ENCODE data around the gene ROBO2.

ROBO2 gene

DNA sequence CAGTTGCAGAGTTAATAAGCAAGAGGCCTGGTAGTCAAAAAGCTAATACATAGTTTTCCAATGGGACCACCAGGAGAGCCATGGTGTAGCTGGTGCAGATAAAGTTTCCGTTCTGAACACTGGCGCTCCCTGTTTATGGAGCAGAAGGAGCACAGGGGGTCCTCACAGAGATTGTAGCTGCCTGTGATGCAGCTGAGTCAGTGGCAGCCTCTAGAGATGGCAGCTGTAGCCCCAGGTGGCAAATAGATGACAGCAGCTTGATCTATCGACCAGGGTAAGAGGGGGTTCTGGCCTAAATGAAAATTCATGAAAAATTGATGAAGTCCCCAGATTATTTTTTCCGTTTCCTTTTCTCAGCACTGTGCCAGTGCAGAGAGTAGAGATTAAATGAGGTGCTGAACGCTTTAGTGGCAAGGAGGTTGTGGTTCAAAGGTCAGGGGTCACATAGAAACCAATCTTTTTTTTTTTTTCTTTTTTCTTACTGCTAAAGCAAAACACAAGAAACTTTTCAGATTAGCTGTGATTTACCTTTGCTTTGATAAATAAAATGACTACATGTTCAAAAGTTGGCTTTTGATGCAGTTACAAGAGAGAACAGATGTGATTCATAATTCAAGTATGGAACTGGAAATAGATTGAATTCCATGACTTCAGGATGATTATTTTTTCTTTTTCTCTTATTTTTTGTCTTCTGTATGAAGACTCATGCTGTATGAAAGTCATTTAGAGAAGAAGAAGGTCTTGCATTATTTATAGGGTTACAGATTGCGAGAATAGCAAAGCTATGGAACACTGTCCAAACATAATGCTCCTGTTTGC is 63.3 kb downstream of the ROBO2 start:
- DNase-seq (ENCODE audit: low spot score) = no peak

DNA sequence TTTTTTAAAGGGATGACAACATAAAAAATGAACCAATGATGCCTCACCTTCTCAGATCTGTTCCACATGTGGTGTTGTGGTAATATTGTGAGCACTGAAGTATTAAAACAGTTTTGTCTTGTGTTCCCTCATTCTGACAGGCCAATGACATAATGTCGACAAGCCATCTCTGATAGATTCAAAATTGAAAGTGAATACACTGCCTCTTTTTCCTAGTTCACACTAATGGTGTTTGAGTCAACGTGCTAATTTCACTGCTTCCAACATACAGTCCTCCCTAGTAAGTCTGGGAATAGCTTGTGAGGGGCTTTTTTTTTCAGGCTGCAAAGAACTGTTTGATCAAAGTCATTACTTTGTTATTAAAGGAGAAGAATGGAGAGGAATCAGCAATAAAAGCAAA is 82.8 kb downstream of the ROBO2 start:
- DNase-seq (ENCODE audit: low spot score) = no peak

DNA sequence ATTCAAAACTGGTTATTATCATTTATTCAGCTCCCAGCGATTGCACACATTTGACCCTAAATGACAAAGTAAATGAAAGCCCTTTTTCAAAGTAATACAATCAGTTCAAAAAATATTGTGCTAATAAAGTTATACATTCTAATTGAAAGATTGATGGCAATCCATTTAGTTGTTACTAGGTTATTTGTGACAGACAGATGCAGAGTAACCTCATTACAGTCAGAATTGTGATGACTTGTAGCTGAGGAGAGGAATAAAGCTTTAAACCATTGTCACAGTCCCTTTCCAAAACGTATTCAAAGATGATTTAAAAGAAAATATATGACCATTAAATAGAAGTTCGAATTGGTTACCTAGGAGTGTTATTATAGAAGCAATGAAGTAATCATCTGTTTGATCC is 86.1 kb downstream of the ROBO2 start:
- DNase-seq (ENCODE audit: low spot score) = no peak

DNA sequence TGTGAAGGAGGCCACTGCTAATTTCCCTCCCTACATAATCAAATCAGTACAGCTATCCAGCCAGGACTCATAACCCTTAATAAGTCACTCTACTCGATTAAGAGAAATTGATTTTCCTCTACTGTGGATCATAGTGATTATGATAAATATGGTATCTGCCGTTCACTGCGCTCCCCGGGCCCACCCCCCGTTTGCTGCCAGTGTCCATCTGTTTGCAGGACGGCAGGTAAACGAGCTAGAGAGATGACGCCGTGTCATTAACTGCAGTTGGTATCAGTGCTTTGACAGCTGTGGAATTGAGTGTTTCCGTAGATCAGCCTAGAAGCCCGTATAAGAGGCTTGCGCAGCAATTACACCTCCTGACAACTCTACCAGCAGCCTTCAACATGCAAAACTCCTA is 94.9 kb downstream of the ROBO2 start:
- no peak for DNase-seq (ENCODE audit: low spot score)

DNA sequence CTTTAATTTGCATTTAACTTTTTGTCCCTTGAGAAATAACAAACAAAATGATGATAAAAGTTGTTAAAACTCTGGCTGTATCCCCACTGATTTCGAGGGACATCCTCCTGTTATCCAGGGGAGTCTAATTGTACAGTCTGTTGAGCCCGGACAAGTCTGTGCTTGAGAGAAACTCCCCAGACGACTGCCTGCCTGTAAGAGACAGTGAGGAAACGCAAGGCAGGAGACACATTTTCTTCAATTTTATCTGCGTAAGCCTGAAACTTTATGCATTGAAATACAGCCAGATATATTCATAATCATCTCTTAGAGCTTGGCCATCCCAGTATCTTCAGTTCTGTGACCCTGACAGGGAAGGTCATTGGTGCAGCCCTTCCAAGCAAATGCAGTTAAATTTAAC is 97.7 kb downstream of the ROBO2 start:
- no peak for DNase-seq (ENCODE audit: low spot score)

DNA sequence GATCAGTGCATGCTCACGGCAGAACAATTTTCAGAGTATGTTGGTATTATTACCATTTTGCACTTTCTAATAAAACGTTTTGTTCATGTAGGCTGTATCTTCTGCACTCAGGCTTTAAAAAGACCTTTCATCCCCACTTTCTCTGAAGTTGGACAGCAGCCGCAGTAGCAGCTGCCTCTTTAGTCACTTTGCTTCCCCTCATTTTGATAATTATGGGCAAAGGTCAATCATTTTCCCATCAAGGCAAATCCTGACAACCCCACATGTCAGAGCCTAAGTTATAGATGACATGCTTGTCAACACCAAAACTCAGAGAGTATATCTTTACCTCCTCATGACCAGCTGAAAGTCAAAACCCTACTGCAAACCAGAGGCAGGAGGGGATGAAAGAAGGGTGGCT is 99.7 kb downstream of the ROBO2 start:
- DNase-seq (ENCODE audit: low spot score) = no peak

DNA sequence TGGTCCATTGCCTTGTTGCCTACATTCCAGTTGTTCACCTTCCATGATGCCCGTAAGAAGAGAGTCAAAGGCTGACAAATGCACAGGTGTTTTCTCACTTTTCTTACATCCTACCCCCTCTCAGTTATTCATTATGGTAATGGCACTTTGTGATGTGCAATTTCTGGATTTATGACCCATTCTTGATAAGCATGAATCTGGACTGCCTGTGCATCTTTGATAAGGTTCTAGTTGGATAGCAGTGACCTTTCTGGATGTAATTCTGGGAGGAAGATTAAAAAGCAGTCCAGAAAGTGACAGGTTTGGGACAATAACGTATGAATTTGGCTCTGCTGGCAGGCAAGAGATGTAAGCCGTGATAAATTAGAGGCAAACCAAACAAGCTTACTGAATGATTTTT is 101.5 kb downstream of the ROBO2 start:
- no peak for DNase-seq (ENCODE audit: low spot score)

DNA sequence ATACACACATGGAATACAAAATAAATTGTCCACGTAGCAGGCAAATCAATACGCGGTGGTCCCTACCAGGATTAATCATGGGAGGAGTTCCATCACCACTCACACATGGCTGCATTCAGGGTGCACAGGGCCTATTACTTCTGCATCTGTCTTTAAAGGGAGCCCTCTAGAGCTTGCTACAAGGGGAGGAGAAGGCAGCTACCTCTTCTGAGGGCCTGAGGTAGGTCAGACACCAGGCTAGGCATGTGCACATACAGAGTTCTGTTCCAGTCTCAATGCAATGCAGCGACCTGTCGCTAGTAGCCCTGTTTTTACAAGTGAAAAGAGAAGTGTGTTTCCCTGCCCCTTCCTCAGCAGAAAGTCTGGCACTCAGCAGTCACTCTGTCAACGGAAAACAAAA is 102.7 kb downstream of the ROBO2 start:
- DNase-seq (ENCODE audit: low spot score) = no peak

DNA sequence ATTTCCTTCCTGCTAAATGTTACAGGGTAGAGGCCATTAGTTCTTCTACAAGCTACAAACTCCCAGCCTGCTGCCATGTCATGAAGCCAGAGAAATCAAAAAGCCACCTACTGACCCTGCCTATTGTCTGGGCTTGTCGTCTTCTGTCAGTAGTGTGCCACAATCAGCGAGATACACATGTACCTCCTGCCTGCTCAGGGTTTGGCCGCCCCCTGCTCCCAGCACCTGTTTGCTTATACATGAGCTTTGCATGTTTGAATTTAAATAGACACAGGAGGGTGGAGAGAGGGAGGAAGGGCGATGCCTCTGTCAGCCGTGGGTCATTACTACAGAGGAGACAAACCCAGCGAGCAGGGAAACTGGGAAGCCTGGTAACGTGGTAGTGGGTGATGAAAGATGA is 106.1 kb downstream of the ROBO2 start:
- DNase-seq (ENCODE audit: low spot score) = no peak

DNA sequence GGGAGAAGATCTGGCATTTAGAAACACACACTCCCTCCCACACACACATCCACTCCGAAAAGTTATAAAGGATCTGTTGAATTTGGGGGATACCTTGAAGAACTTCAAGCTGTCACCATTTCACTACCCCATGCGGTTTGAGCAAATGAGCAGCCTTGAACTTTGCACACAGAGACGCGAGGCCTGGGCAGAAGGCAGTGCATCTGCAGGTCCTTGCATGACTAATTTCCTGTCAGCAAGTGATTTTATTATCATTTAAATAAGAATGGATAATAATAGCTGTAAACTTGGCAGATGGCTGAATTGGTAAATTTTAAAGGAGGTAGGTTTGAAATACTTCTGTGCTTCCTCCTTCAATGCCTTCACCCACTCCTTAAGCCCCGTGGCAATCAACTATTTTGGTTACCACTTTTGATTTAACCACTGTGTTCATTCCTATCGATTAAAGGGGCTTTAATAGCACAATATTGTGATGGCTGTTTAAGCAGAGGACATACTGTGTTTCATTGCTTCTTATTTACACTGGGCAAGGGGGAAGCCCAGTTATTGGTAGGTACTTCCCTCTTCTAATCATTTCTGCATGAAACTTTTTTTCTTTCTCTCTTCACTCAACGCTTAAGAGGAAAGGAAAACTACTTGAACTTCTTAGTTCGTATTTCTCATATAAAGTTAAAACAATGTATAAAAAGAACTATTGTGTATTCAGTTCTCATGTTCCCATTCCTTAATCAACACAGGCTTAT is 108.1 kb downstream of the ROBO2 start:
- no peak for DNase-seq (ENCODE audit: low spot score)

DNA sequence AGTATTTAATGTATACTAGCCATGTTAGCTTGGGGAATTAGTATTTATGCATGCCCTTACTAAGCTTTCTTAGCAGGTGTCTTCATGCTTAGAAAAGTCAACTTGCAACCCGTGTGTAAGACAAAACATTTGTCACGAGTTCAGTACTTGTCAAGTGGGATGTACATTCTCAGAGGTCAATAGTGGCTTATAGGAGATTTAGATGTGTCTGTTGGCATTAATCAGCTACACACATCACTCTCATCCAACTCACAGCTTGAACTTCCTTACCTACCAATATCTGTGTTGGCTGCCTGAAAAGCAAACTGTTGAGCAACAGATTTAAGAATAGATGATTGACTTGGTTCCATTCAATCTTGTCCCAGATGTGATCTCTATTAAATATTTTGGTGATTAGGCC is 109.5 kb downstream of the ROBO2 start:
- no peak for DNase-seq (ENCODE audit: low spot score)

DNA sequence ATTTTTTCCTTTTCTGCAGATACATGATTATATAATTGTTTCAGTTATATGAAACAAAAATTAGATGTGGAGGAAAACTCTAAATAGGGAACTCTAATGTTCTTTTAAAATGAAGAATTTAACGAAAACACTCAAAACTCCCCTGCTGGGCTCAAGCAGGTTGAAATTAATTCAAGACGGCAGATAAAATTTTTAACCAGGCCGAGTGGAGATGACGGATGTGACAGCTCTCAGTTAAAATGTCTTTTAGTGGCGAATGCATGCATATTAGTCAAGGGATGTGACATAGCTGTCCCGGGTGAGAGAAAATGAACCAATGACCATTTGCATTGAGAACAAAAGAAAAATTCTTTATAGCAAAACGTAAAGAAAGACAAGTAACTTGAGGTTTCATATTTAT is 110.1 kb downstream of the ROBO2 start:
- no peak for DNase-seq (ENCODE audit: low spot score)

DNA sequence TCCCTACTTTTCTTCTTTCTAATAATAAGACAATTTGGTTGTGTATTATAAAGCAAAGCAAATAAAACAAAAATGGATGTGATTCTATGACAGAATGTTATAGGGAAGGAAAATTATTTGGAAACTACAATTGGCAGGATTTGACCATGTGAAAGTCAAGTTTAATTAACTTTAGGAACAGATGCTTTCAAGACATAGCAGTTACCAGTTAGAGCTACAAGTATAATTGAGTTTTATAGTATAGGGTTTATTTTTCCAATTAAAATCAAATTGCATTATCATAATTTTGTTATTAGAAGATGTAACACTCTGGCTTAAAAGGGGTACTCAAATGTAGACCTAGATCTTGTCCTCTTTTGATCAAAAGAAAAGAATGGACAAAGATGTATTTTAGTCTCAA is 110.9 kb downstream of the ROBO2 start:
- DNase-seq (ENCODE audit: low spot score) = no peak

DNA sequence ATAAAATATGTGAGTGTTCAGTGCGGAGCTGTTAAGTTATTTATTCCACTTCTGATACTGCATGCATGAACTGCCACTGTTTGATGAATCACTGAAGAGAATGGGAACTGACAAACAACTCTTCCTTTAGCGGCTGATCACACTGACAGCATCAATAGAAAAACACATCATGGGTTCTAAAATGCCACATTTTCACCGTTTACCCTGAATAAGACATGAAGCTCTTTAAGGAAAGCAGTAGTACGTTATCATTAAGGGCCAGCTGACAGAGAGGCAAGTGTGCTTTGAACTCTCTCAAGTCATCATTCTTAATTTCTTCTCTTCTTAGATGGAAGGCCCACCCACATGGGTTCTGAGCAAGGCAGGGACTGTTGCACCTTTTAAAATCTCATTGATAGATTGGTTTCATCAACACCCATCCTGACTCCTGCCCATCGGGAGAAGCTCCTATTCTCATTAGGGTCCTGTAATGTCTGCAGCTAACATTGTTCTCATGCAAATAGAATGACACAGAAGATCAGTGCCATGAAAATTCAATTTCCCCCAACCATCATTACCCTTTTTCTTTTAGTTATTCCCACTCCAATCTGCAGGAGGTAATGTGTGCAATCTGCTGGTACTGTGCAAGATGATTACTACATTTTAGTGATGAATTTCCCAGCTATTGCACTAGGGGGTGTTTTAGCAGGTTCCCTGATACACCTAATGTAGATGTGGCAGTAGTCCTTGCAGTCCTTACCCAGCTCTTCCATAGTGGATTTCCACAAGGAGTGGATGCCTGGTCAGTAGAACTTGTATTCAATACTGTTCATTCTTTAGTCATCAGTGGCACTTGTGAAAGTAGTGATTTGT is 119.1 kb downstream of the ROBO2 start:
- DNase-seq (ENCODE audit: low spot score) = no peak

DNA sequence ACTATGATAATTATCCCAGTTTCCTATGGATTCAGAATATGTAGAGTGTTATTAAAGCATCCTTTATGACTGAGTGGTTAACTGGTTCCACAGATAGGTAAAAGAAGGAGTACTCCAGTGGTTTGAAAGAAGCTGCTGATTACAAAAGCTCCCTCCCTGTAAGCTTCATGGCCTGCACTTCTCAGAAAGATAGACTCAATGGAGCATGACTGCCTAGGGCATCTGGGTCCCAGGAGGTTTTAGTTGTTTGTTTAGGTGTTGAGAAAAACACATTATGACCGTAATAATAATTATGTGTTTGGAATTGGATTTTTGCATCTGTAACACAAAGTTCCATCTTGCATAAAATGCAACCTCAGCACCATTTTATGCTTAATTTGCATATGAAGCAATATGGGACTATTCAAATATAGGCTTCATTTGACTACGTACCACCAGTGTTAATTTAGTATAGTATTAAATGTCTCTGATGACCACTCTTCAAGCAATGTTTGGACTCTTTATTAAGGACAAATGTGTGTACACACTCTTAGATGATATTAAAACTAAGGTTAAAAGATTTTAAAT is 121.1 kb downstream of the ROBO2 start:
- DNase-seq (ENCODE audit: low spot score) = no peak

DNA sequence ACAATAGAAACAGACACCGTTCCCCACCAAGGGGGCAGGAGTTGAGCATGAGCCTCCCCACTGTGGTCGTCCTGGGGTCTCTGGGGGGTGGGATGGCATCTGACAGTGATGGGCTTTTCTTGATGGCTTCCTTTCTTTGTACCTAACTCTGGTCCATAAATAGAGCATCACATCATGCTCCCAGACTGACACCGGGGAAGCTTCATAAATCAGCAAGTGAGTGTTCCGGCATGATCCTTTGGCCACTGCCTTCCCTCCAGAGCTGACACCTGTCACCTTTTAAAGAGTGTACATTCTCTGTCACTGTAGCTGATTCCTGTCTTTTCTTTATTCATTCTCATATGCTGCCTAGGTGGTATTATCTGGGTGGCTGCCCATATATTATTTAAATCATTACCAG is 129.9 kb downstream of the ROBO2 start:
- DNase-seq (ENCODE audit: low spot score) = no peak

DNA sequence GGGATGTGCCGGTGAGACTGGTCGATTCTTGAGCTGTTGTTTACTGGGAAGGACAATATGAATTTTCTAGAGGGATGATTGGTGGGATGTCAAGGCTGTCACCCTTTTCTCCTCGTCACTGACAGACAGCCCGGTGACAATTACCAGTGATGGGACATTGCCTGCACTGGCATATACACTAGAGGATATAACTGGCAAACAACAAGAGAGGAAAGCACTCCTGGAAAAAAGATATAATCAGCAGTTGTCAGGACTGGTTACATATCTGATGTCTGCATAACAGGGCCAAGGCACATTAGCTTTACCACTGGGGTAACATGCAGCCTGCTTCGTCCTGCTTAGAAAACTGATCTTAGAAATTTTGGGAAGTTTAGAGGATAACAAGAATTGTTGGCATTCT is 131.1 kb downstream of the ROBO2 start:
- DNase-seq (ENCODE audit: low spot score) = no peak

DNA sequence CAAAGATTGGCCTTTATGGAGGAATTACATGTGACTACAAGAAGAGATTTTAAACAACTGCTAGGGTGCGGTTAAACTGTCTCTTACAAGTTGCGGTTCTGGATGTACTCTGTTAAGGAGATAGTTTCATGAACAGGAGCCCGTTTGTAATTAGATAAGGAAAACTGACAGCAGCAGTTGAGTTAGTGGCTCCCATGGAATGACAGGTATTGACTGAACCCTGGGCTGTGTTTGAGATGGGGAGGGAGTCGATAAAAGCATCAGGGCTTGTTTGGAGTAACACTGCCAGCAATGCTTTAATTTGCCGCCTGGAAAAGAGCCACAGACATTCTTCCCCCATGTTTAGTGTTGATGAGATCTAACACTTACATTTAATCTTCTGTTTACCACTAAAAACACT is 139.9 kb downstream of the ROBO2 start:
- DNase-seq (ENCODE audit: low spot score) = no peak

DNA sequence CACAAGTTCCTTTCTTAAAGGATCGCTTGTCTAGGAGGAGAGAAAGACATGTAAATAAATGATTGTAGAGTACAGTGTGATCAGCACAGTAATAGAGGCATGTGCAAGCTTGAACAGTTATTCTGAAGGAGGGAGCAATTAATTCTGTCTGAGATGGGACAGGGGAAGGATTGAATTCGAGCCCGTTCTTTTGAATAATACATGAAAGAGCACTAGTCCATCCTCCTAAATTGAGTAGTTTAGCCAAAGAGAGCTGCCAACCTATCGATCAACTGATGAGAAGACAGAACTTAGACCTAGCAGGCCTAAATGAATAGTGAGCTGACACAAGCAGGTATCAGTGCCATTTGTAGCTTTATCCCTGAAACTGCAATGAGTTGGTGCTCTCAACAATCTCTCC is 142.4 kb downstream of the ROBO2 start:
- no peak for DNase-seq (ENCODE audit: low spot score)

DNA sequence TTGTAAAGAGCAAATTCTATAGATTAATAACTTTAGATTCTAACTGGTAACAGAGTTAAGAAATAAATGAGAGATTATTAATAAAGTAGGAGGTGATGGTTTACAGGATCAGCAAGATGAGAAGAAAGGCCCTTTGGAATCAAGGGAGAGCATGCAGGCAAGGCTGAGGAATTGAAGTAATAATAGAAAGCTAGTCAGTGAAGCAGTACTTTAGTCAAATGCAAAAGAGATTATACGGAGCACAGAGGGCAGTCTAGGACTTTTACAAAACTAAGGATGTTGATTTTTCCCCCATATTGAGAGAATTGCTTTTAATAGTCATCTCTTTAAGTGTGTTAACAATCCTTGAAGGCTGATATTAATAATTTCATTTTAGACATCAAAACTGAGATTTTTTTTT is 146.4 kb downstream of the ROBO2 start:
- no peak for DNase-seq (ENCODE audit: low spot score)

DNA sequence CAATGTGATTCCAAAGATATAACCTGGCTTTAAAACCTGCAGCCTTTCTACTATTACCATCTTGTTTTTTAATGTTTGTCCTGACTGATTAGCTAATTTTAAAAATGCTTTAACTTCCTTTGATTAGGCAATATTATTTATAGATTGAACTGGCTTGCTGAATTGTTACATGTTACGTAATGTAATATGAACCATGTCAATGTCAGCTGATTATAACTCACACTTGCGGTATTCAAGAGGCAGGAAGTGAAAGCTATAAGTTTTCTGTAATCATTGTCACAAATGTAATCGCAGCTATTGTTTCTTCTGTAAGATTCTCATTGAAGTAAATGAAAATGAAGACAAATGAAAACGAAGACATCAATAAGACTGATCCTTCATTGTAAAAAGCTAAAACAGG is 146.8 kb downstream of the ROBO2 start:
- DNase-seq (ENCODE audit: low spot score) = no peak

DNA sequence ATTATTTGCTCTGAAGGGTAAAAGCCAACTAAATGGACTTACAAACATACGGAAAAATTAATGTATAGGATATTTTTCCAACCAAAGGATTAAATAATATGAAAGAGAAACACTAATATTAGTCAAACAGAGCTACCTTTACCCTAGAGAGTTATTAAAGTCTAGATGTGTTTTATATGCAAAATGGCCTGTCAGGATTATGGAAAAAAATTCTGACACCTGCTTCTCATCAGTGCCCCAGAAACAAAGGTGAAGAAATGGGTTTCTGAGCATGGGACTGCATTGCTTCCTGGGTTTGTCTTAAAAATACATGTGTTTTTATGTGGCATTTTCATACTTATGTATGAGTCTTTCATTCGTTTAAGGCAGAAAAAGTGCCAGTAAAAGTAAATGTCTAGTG is 148.3 kb downstream of the ROBO2 start:
- DNase-seq (ENCODE audit: low spot score) = no peak

DNA sequence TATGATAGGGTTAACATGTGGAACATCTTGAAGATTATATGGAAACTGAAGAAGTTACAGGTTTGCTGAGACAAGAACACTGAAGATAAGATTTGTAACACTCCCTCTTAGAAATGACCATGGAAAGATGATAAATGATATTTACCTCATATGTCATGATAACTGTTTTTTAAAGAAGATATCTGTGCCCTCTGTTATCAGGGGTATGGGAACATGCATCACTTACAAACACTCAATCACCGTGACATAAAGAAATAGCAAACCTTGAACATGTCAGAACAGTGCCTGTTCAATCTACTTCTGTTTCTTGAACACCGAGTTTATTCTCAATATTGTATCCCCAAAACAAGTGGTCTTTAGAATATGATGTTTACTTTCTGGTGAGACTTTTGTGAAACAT is 149.4 kb downstream of the ROBO2 start:
- no peak for DNase-seq (ENCODE audit: low spot score)

Measured in NAMALWA (cell line).